C4-2B (cell line): ENCODE measurements around the gene MSI2.

Experiments
- H3K27ac ChIP-seq: fragments of 450-650 bp; 2 replicates; pipeline ENCODE4 v1.5.1; 2017
- CTCF ChIP-seq: fragments of 450-650 bp; conservative IDR thresholded peaks from 2 replicates; pipeline ENCODE4 v1.5.1; 2017; ENCODE audit warnings: mild to moderate bottlenecking
- ZFX ChIP-seq: fragments of 450-650 bp; IDR thresholded peaks from 2 replicates; pipeline ENCODE4 v1.6.1; 2017

The MSI2 gene

GRCh38 chr17:57270801-57271245, 14.5 kb downstream of the MSI2 start:
- no peak for TF ChIP-seq ZFX
- no peak for TF ChIP-seq CTCF

GRCh38 chr17:57271821-57272220, 15.5 kb downstream of the MSI2 start:
- H3K27ac ChIP-seq, result no peak overlapping the region

More at GRCh38 chr17:57270801-57271245, 14.5 kb downstream of the MSI2 start:
- no peak overlapping the region for H3K27ac ChIP-seq

GRCh38 chr17:57273490-57273889, 17.2 kb downstream of the MSI2 start:
- TF ChIP-seq ZFX (no peak), CTCF (no peak)

More at GRCh38 chr17:57271821-57272220, 15.5 kb downstream of the MSI2 start:
- no peak for TF ChIP-seq ZFX
- TF ChIP-seq CTCF, result no peak

GRCh38 chr17:57274162-57274561, 17.8 kb downstream of the MSI2 start:
- TF ChIP-seq CTCF, result no peak
- no peak for TF ChIP-seq ZFX

More at GRCh38 chr17:57273490-57273889, 17.2 kb downstream of the MSI2 start:
- no peak overlapping the region for H3K27ac ChIP-seq

GRCh38 chr17:57275071-57275764, 18.9 kb downstream of the MSI2 start:
- no peak overlapping the region for H3K27ac ChIP-seq
- TF ChIP-seq CTCF (no peak), ZFX (no peak)

More at GRCh38 chr17:57274162-57274561, 17.8 kb downstream of the MSI2 start:
- H3K27ac ChIP-seq, result no peak overlapping the region

- no peak overlapping the region for H3K27ac ChIP-seq
- TF ChIP-seq CTCF, result no peak
- TF ChIP-seq ZFX, result no peak
Observed at GRCh38 chr17:57276621-57277020, 20.3 kb downstream of the MSI2 start.

- no peak overlapping the region for H3K27ac ChIP-seq
- TF ChIP-seq CTCF (no peak), ZFX (no peak)
Observed at GRCh38 chr17:57277923-57278604, 21.7 kb downstream of the MSI2 start.
